SKM-1 treated with dmso at 0.1 percent for 144 hours (cell line): ENCODE data around the gene TTLL6.

Source experiments
- DNase-seq: peaks from one replicate; lab custom pipeline; 2025; ENCODE audit not compliant: unreplicated experiment; lab: John Stamatoyannopoulos, UW

The TTLL6 gene

GRCh38 chr17:48761114-48761513, 55.9 kb downstream of the TTLL6 start:
- DNase-seq, result no peak

- no peak for DNase-seq
These were observed 56.6 kb downstream of the TTLL6 start for GRCh38 chr17:48760411-48760810.

GRCh38 chr17:48759288-48759687, 57.7 kb downstream of the TTLL6 start:
- DNase-seq, result no peak

- no peak for DNase-seq
These were observed 59.5 kb downstream of the TTLL6 start for GRCh38 chr17:48757524-48757961.

- DNase-seq, result no peak
These were observed 60.2 kb downstream of the TTLL6 start for GRCh38 chr17:48756830-48757251.

GRCh38 chr17:48755356-48755755, 61.7 kb downstream of the TTLL6 start:
- DNase-seq, result peak; percentile 18

- DNase-seq, result no peak
These were observed 62.3 kb downstream of the TTLL6 start for GRCh38 chr17:48754500-48755261.

- DNase-seq, result no peak
These were observed 63.1 kb downstream of the TTLL6 start for GRCh38 chr17:48753794-48754499.

- no peak for DNase-seq
These were observed 64.4 kb downstream of the TTLL6 start for GRCh38 chr17:48752399-48753288.

GRCh38 chr17:48751733-48752398, 65.2 kb downstream of the TTLL6 start:
- no peak for DNase-seq

- no peak for DNase-seq
These were observed 65.9 kb downstream of the TTLL6 start for GRCh38 chr17:48751172-48751571.

- no peak for DNase-seq
These were observed 67.1 kb downstream of the TTLL6 start for GRCh38 chr17:48749621-48750553.

GRCh38 chr17:48748718-48749566, 68.1 kb downstream of the TTLL6 start:
- DNase-seq, result no peak

GRCh38 chr17:48747445-48748363, 69.3 kb downstream of the TTLL6 start:
- no peak for DNase-seq

GRCh38 chr17:48746916-48747444, 70.0 kb downstream of the TTLL6 start:
- DNase-seq, result no peak

- DNase-seq, result no peak
These were observed 71.4 kb downstream of the TTLL6 start for GRCh38 chr17:48745381-48746275.

GRCh38 chr17:48740537-48740936, 76.5 kb downstream of the TTLL6 start:
- DNase-seq, result no peak
